ENCODE data around the gene ARFGEF2.

ARFGEF2 gene

GRCh38 chr20:48889140-48889790 lies 32.2 kb upstream of the ARFGEF2 start:
- no peak for TF ChIP-seq JUND (IDR thresholded peaks at IDR 0.05; ENCODE audit: low read depth)
- no peak for DNase-seq (ENCODE audit: low read depth in 1 of 2, low spot score in 1 of 2)
- in situ Hi-C loops (cut with HindIII; ENCODE audit: low pct_unique_long_range_greater_than_20kb, low sequenced_read_pairs), result no loop called here

DNA sequence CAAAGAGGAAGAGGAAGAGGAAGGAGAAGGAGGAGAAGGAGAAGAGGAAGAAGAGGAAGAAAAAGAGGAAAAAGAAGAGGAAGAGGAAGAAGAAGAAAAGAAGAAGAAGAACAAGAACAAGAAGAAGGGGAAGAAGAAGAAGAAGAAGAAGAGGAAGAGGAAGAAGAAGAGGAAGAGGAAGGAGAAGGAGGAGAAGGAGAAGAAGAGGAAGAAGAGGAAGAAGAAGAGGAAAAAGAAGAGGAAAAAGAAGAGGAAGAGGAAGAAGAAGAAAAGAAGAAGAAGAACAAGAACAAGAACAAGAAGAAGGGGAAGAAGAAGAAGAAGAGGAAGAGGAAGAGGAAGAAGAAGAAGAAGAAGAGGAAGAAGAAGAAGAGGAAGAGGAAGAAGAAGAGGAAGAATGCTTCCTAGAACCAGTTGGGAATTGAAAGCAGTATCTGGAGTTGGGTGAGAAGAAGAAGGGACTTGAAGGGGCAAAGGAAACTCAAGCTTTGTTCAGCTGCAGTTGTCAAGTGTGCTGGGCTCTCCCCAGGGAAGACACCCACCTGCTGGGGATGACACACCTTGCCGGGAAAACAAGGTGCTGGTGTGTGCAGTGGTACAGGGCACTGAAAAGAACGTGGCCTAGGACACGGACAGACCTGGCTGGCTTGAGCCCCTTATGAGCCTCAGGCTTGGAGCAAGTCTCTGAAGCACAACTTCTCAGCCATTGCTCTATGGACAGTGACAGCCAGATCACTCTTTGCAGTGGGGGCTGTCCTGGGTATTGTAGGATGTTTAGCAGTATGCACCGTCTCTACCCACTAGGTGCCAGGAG lies 30.1 kb upstream of the ARFGEF2 start:
- no peak for DNase-seq (ENCODE audit: low read depth in 1 of 2, low spot score in 1 of 2)
- TF ChIP-seq JUND (IDR thresholded peaks at IDR 0.05; ENCODE audit: low read depth), result no peak
- in situ Hi-C loops (cut with HindIII; ENCODE audit: low pct_unique_long_range_greater_than_20kb, low sequenced_read_pairs), result no loop called here

- TF ChIP-seq JUND (IDR thresholded peaks at IDR 0.05; ENCODE audit: low read depth), result no peak
- no peak for DNase-seq (ENCODE audit: low read depth in 1 of 2, low spot score in 1 of 2)
- in situ Hi-C loops (cut with HindIII; ENCODE audit: low pct_unique_long_range_greater_than_20kb, low sequenced_read_pairs), result no loop called here
Measured at GRCh38 chr20:48892049-48892470, 29.5 kb upstream of the ARFGEF2 start.

GRCh38 chr20:48892891-48893290 lies 28.6 kb upstream of the ARFGEF2 start:
- TF ChIP-seq JUND (IDR thresholded peaks at IDR 0.05; ENCODE audit: low read depth), result no peak
- in situ Hi-C loops (cut with HindIII; ENCODE audit: low pct_unique_long_range_greater_than_20kb, low sequenced_read_pairs), result no loop called here
- DNase-seq (ENCODE audit: low read depth in 1 of 2, low spot score in 1 of 2), result no peak

- no peak for DNase-seq (ENCODE audit: low read depth in 1 of 2, low spot score in 1 of 2)
- in situ Hi-C loops (cut with HindIII; ENCODE audit: low pct_unique_long_range_greater_than_20kb, low sequenced_read_pairs), result no loop called here
- TF ChIP-seq JUND (IDR thresholded peaks at IDR 0.05; ENCODE audit: low read depth), result no peak
Measured at GRCh38 chr20:48893374-48893773, 28.1 kb upstream of the ARFGEF2 start.

DNA sequence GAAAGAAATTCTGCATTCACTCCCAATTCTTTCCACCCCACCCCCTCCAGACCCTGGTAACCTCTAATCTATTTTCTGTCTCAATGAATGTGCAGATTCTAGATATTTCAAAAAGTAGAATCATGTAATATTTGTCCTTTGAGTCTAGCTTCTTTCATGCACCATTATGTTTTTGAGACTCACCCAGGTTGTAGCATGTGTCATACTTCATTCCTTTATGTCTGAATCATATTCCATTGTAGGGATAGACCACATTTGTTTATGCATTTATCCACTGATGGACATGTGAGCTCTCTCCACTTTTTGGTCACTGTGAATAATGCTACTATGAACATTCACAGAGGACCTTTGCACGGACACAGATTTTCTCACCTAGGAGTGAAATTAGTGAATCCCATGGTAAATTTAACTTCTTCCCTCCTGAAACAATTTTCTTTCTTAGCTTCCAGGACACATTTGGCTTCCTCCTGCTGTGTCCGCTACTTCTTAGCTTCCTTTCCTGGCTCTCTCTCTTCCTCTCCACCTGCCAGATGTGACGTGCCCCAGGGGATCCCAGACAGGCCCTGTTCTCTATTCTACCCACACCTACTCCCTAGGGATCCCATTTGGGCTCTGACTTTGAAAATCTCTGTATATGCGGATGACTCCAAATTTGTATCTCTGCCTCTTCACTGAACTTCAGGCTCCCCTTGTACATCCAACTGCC lies 24.1 kb upstream of the ARFGEF2 start:
- in situ Hi-C loops (cut with HindIII; ENCODE audit: low pct_unique_long_range_greater_than_20kb, low sequenced_read_pairs), result no loop called here
- peak in 1 of 2 experiments; percentile 45 for DNase-seq (ENCODE audit: low read depth in 1 of 2, low spot score in 1 of 2)
- no peak for TF ChIP-seq JUND (IDR thresholded peaks at IDR 0.05; ENCODE audit: low read depth)

DNA sequence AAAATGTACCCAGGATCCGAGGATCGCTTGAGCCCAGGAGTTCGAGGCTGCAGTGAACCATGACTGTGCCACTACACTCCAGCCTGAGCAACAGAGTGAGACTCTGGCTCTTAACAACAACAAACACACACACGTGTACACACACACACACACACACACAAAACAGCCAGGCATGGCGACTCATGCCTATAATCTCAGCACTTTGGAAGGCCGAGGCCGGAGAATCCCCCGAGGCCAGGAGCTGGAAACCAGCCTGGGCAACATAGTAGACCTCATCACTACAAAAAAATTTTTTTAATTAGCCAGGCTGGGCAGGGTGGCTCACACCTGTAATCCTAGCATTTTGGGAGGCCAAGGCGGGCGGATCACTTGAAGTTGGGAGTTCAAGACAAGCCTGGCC lies 23.3 kb upstream of the ARFGEF2 start:
- DNase-seq (ENCODE audit: low read depth in 1 of 2, low spot score in 1 of 2), result no peak
- TF ChIP-seq JUND (IDR thresholded peaks at IDR 0.05; ENCODE audit: low read depth), result no peak
- in situ Hi-C loops (cut with HindIII; ENCODE audit: low pct_unique_long_range_greater_than_20kb, low sequenced_read_pairs), result no loop called here

- TF ChIP-seq JUND (IDR thresholded peaks at IDR 0.05; ENCODE audit: low read depth), result no peak
- in situ Hi-C loops (cut with HindIII; ENCODE audit: low pct_unique_long_range_greater_than_20kb, low sequenced_read_pairs), result no loop called here
- DNase-seq (ENCODE audit: low read depth in 1 of 2, low spot score in 1 of 2), result no peak
Measured at GRCh38 chr20:48898896-48899530, 22.5 kb upstream of the ARFGEF2 start.

DNA sequence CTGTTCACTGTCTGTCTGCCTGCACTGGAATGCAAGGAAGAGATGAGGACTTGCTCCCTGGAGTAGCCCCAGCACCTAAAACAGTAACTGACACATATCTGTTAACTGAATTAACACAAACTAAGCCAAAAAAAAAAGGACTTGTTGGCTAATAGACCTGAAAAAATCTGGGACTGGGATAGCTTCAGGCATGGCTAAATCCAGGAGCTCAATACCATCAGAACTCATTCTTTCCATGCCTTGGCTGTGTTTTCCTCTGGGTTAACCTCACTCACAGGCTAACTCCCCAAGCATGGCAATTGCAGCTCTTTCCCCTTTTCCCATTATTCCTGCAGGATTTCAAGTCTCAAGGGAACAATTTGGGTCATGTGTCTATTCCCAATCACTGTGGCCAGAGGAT lies 21.6 kb upstream of the ARFGEF2 start:
- no peak for TF ChIP-seq JUND (IDR thresholded peaks at IDR 0.05; ENCODE audit: low read depth)
- in situ Hi-C loops (cut with HindIII; ENCODE audit: low pct_unique_long_range_greater_than_20kb, low sequenced_read_pairs), result no loop called here
- DNase-seq (ENCODE audit: low read depth in 1 of 2, low spot score in 1 of 2), result no peak

- in situ Hi-C loops (cut with HindIII; ENCODE audit: low pct_unique_long_range_greater_than_20kb, low sequenced_read_pairs), result no loop called here
- TF ChIP-seq JUND (IDR thresholded peaks at IDR 0.05; ENCODE audit: low read depth), result no peak
- DNase-seq (ENCODE audit: low read depth in 1 of 2, low spot score in 1 of 2), result no peak
Measured at GRCh38 chr20:48901326-48901725, 20.2 kb upstream of the ARFGEF2 start.

GRCh38 chr20:48903705-48904104 lies 17.8 kb upstream of the ARFGEF2 start:
- in situ Hi-C loops (cut with HindIII; ENCODE audit: low pct_unique_long_range_greater_than_20kb, low sequenced_read_pairs), result no loop called here
- TF ChIP-seq JUND (IDR thresholded peaks at IDR 0.05; ENCODE audit: low read depth), result no peak
- DNase-seq (ENCODE audit: low read depth in 1 of 2, low spot score in 1 of 2), result no peak

- in situ Hi-C loops (cut with HindIII; ENCODE audit: low pct_unique_long_range_greater_than_20kb, low sequenced_read_pairs), result no loop called here
- TF ChIP-seq JUND (IDR thresholded peaks at IDR 0.05; ENCODE audit: low read depth), result no peak
- peak; percentile 62 to 82 for DNase-seq (ENCODE audit: low read depth in 1 of 2, low spot score in 1 of 2)
Measured at GRCh38 chr20:48904566-48905296, 16.8 kb upstream of the ARFGEF2 start.
